Measurements from ENCODE around the gene SHANK1.
"Not testable (repeated sequence)": the region's sequence is repeated elsewhere in the genome, so short reads cannot be mapped to it uniquely, and the experiment has no call there.

The SHANK1 gene

DNA sequence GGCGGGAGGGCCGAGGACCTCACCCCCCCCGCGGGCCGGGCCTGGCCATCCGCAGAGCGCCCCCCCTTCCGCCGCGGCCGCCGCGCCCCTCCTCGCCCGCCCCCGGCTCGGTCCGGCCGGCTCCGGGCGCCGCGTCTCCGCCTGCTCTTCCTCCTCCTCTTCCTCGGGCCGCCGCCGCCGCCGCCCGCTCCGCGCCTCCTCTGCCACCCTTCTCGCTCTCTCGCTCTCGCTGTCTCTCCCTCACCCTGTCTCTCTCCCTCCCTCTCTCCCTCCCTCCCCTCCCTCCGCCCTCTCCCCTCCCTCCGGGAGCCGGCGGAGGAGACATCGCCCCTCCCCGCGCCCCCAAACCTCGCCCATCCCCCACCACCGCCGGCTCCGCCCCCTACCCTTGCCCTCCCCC, at the start of gene SHANK1:
Gene SHANK1, minus strand, starts transcription at position 237 of the 400 bp plus-strand sequence. CDS start 2,883 bp downstream, outside the sequence.
- no peak for DNase-seq (ENCODE audit: low read depth in 2 of 2)

DNA sequence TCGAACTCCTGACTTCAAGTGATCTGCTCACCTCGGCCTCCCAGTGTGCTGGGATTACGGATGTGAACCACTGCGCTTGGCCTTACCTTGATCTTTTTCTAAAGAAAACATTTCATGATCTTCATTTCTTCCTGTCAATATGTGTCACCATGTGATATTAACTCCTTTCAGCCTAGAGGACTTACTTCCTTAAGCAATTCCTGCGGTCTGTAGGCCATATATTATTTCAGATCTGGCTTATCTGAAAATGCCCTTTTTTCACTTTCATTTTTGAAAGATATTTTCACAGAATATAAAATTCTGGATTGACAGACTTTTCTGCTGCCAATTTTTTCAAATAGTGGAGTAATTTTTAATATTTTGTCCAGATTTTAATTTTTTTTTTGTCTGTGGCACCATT, 48.7 kb upstream of the SHANK1 start:
- no peak for DNase-seq (ENCODE audit: low read depth in 2 of 2)

DNA sequence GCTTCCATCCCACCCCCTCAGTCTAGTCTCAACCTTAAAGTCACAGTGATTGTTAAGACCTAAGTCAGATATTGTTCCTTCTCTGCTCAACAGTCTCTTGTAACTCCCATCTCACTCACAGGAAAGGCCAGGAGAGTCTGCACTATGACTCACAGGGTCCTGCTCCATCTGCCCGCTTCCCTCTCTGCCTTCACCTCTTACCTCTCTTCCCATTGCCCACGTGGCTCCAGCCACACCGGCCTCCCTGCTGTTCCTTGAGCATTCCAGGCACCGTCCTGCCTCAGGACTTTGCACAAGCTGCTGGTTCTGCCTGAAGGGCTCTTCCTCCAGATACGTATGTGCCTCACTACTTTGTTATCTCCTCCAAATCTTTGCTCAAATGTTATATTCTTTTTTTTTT, 47.7 kb upstream of the SHANK1 start:
- not testable (repeated sequence) for DNase-seq (ENCODE audit: low read depth in 2 of 2)

DNA sequence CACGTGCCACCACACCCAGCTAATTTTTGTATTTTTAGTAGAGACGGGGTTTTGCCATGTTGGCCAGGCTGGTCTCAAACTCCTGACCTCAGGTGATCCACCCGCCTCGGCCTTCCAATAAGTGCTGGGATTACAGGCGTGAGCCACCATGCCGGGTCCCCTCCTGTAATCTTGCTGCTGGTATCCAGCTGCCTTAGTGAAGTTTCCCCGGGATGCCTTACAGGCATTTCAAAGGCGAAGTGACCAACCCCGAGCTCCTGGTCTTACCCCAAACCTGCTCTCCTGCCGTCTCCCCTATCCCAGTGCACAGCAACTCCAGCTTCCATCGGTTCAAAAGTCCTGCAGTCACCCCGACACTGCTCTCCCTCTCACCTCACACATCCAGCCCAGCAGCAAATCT, 47.1 kb upstream of the SHANK1 start:
- not testable (repeated sequence) for DNase-seq (ENCODE audit: low read depth in 2 of 2)

DNA sequence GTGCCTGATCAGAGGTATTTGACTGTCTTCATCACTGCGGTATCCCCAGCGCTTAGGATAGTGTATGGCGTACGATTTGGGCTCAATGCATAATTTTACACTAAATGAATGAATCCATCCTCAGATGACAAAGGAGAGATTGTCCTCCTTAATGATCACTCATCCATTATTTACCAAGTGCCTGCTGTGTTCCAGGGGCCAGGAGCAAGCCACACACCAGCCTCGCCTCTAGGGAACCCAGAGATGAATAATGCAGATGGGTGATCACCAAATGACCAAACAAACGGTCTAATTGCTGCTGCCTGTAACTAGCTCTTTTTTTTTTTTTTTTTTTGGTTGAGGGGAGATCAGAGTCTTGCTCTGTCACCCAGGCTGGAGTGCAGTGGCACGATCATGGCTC, 44.8 kb upstream of the SHANK1 start:
- no peak for DNase-seq (ENCODE audit: low read depth in 2 of 2)

DNA sequence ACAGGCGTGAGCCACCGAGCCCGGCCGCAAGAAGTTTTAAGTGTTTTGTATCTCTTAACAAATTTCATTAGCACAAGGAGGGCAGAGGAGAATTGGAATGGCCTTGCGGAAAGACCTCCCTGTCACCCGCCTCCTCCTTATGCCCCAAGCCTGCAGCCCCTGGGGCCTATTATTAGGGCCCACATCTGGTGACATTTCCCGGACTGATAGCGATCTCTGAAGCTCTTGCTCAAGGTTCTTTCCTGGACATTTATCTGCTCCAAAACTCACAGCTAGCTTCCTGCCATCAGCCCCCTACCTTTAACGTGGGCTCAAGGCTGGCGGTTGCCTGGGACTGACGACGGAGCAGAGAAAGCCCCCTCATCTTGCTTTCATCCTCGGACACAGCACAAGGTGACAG, 43.9 kb upstream of the SHANK1 start:
- DNase-seq (ENCODE audit: low read depth in 2 of 2), result not testable (repeated sequence)

DNA sequence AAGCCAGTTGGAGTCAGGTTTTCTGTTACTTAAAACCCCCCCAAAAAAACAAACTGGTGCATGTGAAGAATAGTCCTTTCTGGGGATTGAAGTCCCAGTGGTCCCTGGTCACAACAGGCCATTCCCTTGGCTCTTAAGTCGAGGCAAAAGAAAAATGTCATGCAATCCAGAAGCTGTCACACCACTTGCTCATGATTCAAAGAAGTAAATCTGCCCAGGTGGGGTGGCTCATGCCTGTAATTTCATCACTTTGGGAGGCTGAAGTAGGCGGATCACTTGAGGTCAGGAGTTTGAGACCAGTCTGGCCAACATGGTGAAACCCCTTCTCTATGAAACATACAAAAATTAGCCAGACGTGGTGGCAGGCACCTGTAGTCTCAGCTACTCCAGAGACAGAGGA, 41.9 kb upstream of the SHANK1 start:
- not testable (repeated sequence) for DNase-seq (ENCODE audit: low read depth in 2 of 2)

DNA sequence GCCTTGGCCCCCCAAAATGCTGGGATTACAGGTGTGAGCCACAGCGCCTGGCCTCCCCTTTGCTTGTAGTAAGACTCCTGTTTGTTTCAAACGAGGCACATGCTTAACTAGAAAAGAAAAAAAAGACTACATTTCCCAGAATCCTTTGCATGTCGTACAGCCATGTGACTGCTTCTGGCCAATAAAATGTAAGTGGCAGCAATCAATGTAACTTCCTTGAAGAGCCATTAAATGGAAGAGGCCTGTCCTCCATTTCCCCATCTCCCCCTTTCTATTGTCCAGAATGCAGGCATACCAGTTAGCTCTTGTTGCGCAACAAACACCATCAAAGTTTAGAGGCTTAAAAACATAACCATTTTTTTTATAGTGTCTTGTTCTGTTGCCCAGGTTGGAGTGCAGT, 40.3 kb upstream of the SHANK1 start:
- no peak for DNase-seq (ENCODE audit: low read depth in 2 of 2)

DNA sequence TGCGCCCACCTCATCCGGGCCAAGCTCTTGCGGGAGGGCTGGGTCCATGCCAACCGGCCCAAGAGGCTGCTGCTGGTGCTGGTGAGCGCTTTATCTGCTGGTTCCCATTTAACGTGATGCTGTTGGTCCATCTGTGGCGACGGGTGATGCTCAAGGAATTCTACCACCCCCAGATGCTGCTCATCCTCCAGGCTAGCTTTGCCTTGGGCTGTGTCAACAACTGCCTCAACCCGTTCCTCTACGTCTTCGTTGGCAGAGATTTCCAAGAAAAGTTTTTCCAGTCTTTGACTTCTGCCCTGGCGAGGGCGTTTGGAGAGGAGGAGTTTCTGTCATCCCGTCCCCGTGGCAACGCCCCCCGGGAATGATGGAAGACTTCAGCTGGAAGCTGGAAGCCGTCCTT, 39.5 kb upstream of the SHANK1 start:
- DNase-seq (ENCODE audit: low read depth in 2 of 2), result not testable (repeated sequence)

DNA sequence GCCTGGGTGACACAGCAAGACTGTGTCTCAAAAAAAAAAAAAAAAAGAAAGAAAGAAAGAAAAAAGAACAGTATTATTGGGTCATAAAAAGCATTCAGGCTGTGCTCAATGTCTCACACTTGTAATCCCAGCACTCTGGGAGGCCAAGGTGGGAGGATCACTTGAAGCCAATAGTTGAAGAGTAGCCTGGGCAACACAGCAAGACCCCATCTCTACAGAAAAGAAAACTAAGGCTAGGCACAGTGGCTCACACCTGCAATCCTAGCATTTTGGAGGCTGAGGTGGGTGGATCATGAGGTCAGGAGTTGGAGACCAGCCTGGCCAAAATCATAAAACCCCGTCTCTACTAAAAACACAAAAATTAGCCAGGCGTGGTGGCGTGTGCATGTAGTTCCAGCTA, 38.0 kb upstream of the SHANK1 start:
- not testable (repeated sequence) for DNase-seq (ENCODE audit: low read depth in 2 of 2)

DNA sequence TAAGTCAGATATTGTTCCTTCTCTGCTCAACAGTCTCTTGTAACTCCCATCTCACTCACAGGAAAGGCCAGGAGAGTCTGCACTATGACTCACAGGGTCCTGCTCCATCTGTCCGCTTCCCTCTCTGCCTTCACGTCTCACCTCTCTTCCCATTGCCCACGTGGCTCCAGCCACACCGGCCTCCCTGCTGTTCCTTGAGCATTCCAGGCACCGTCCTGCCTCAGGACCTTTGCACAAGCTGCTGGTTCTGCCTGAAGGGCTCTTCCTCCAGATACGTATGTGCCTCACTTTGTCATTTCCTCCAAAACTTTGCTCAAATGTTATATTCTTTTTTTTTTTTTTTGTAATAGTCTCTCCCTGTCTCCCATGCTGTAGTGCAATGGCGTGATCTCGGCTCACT, 36.6 kb upstream of the SHANK1 start:
- not testable (repeated sequence) for DNase-seq (ENCODE audit: low read depth in 2 of 2)

DNA sequence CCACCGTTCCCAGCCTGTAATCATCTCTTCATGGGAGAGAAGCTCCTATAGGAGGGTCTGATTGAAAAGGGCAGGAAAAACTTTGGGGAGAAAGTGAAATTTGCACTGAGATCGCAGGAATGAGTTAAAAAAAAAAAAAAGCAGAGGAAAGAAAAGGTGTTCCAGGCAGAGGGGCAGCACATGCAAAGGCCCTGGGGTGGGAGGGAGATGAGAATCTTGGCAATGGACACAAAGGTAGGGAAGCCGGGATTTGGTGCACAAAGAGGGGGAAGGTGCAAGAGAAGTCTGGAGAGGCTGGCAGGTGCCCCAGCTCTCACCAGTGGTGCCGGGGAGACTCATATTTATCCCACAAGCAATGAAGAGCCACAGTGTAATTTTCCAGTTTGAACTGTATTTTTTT, 34.3 kb upstream of the SHANK1 start:
- DNase-seq (ENCODE audit: low read depth in 2 of 2), result no peak

DNA sequence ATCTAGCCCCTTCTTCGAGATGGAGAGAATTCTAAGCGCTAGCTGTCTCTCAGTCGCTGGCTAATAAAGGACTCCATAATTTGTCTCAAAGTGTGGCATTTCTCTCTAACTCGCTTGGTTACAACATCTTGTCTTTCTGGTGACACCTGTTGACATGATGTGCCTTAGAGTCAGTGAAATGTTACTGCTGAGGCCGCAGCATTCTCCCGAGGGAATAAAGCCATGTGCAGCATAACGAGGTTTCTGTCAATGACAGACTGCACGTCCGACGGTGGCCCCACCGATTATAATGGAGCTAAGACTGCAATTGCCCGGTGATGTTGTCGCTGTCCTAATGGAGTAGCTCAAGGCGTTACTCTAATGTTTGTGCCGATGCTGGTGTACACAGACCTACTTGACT, 30.4 kb upstream of the SHANK1 start:
- no peak for DNase-seq (ENCODE audit: low read depth in 2 of 2)

DNA sequence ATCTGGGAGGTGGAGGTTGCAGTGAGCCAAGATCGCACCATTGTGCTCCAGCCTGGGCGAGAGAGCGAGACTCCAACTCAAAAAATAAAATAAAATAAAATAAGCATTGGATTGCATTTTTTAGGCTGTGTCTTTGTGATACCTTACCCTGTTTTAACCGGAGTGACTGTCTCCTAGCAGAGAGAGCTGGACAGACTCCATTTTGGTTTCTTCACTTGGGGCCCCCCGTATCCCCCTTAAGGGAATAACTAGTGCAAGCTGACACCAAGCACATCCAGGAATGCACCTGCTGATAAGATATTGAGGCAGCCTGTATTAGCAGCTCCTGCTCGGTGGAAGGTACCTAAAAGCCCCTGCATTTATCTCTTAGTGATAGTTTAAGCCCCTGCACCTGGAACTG, 29.9 kb upstream of the SHANK1 start:
- no peak for DNase-seq (ENCODE audit: low read depth in 2 of 2)

DNA sequence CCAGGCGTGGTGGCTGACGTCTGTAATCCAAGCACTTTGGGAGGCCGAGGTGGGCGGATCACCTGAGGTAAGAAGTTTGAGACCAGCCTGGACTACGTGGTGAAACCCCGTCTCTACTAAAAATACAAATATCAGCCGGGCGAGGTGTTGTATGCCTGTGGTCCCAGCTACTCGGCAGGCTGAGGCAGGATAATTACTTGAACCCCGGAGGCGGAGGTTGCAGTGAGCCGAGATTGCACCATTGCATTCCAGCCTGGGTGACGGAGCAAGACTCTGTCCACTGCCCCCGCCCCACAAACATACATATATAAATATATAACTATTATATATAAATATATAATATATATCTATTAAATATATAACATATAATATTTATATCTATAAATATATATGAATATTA, 27.5 kb upstream of the SHANK1 start:
- not testable (repeated sequence) for DNase-seq (ENCODE audit: low read depth in 2 of 2)

DNA sequence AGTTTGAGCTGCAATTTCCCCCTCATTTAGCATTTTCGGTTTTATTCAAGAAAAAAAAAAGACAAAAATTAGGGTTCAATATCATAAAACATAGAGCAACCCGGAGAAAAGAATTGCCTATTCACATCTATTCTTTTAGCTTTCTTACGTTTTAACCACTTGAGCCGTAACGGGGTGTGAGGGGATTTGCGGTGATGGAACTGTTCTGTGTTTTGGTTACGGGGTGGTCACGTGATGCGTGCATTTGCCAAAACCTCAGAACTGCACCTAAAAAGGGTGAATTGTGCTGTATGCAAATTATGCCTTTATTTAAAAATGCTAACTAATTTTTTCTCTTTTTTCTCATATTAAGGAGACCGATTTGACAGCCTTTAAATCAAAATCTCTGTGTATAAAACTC, 25.6 kb upstream of the SHANK1 start:
- DNase-seq (ENCODE audit: low read depth in 2 of 2), result no peak

DNA sequence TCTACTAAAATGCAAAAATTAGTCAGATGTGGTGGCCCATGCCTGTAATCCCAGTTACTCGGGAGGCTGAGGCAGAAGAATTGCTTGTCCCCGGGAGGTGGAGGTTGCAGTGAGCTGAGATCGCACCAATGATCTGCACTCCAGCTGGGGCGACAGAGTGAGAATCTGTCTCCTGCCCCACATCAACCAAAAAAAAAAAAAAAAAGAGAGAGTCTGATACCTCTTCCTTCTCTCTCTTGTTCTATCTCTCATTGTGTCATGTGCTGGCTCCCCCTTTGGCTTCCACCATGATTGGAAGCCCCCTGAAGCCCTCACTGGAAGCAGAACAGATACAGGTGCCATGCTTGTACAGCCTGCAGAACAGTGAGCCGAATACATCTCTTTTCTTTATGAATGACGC, 23.9 kb upstream of the SHANK1 start:
- no peak for DNase-seq (ENCODE audit: low read depth in 2 of 2)

DNA sequence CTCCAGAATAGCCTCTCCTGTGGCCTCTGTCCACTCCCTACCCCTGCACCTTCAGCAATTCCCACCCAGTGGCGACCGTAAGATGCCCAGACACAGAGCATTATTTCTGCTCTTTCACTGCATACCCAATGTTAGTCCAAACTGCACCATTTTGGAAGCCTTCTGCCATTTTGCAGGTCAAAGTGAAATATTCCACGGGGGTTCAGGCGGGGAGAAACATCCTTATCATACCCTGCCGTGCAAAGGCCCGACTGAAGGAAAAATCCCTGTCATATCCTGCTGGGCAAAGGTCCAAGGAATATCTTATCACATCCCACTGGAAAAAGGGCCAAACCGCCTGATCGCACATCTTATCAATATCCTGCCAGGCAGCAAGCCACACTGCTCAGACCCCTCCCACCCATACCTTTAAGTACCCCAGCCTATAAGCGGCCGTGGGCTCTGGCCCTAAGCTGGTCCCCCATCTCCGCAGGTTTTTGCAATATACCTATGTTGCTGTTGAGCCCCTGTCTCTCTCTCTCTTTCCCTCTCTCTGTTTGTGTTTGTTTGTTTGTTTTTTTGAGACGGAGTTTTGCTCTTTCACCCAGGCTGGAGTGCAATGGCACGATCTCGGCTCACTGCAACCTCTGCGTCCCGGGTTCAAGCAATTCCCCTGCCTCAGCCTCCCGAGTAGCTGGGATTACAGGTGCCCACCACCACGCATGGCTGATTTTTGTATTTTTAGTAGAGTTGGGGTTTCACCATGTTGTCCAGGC, 21.8 kb upstream of the SHANK1 start:
- no peak for DNase-seq (ENCODE audit: low read depth in 2 of 2)

DNA sequence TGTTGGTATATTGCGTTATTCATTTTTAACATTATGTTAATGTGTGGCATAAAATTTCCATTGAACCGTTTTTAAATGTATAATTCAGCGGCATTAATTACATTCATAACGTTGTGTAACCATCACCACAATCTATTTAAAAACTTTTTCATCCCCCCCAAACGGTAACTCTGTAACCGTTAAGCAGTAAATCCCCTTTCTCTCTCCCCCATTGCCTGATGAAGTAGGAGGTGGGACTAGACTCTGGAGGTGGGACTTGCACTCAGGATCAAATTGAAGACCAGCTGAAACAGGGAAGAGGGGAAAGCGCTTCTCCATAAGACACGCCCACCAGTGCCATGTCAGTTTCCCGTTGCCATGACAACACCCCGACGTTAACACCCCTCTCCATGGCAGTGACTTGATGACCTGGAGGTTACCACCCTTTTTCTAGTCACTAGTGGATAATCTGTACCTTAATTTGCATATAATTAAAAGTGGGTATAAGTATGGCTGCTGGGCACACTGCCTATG, 20.4 kb upstream of the SHANK1 start:
- DNase-seq (ENCODE audit: low read depth in 2 of 2), result no peak

DNA sequence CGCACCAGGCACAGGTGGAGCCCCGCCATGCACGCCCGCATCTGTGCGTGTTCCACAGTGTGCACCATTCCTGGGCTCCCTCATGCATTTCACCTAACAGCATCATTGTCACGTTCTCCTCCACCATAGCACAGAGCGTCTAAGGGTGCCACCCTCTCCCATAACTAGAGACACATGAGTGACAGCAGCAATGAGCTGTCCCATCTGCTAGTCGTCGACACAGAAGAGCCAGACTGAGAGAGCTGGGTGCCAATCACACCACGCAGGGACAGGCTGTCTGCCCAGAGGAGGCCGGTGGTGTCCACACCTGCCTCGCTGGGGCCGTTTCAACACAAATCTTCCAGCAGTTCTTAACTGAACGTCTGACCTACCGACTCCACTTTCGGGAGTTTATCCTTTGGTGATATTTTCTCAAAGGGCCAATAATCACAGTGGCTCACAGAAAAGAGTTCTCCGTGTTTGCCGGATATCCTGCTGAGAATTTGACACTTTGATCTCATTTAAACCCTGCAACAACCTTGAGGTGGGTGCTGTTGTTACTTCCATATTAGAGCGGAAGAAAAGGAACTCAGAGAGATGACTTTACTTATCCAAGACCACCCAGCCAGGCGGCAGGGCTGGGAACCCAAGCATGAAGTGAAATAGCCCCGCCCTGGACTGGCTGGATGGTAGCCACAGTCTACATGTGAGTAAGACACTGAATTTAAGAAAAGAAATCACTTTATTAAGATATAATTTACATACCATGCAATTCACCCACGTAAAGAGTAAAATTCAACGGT, 19.7 kb upstream of the SHANK1 start:
- DNase-seq (ENCODE audit: low read depth in 2 of 2), result no peak

DNA sequence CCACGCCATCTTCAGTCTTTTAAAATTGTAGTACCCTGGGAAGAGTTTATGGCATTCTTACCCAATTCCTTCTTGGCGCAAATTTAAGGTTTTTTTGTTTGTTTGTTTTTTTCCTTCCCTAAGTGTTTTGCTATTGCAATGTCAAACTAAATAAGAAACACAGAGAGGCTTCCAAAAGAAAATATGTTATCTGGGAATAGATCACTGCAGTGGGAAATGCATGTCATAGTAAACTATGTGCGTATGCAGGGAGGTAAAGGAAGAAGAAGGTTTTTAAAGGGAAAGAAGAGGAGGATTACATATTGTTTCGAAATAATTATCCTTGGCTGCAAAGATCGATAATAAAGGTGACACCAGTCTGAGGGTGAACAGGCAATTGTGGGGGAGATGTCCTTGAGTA, 16.7 kb upstream of the SHANK1 start:
- DNase-seq (ENCODE audit: low read depth in 2 of 2), result no peak

DNA sequence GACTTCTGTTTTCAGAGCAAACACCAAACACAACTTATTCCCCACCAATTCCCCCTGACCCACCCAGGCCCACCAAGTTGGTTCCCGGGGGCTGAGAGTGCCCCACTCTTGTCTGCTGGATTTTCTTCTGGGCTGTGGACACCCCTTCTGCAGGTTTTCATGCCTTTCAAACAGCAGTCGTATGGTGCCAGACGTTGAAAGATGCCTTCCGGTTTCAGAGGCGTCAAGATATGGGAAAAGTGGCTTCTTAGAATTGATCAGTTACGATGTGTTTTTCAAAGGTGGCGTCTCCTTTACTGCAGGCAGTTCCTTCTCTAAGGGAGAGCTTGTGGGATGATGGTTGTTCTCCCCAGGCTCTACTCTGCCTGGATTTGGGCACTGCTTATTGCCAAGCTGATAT, 16.3 kb upstream of the SHANK1 start:
- no peak for DNase-seq (ENCODE audit: low read depth in 2 of 2)

DNA sequence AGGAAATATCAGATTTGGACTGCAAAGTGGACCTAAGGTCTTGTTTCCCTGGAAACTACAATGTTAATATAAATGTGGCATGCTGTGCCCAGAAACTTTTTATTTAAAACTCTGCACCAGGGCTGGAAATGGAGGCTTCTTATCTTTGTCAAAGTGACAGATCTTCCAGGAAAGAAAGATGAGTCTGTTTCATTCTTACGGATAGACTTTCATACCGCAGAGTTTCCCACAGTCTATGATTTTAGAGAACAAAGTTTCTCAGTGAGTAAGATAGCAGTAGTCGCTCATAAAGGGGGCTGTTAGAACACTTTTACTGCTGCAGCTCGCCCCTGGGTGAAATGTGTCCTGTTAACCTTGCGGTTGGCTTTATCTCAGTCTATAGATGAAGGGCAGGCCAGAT, 10.3 kb upstream of the SHANK1 start:
- no peak for DNase-seq (ENCODE audit: low read depth in 2 of 2)
